Panc1 (cell line): ENCODE data around the gene ZIC2. TPM values are rescaled to one million over a fixed set of nuclear protein-coding genes. Genes with fewer than 3 reads are reported as not detected.
A peak's percentile ranks its signal among the peaks of the same experiment; 100 is the strongest.

ENCODE experiments used
- ATAC-seq: fragments of 200-7000 bp; cut with Tn5 transposase; 2 replicates; pipeline ENCODE4 v1.9.1; 2020; ENCODE audit warnings: mild to moderate bottlenecking, moderate library complexity
- BruUV-seq: library from RNA; stranded (reverse); fragments of 400-500 nt; replicated peaks from 2 replicates; lab custom pipeline; 2021; lab: Mats Ljungman, UMichigan
- CTCF ChIA-PET: fragments of 300-600 bp; sonication (Branson Sonifier 250); formaldehyde crosslinking; loops from one replicate; lab custom pipeline; 2022; ENCODE audit warnings: antibody characterized with exemption; lab: Charles Lee
- POLR2A ChIA-PET: fragments of 300-600 bp; sonication (Branson Sonifier 250); formaldehyde crosslinking; loops from one replicate; lab custom pipeline; 2022; ENCODE audit warnings: antibody characterized with exemption; lab: Charles Lee
- DNase-seq: peaks from one replicate; pipeline ENCODE4 v3.0.0-alpha.2; 2010; ENCODE audit warnings: low read depth, low spot score
- H3K27ac ChIP-seq: 2 replicates; pipeline ENCODE4 v1.5.1; 2011; ENCODE audit warnings: mild to moderate bottlenecking, low read length, inconsistent platforms
- H3K27me3 ChIP-seq: fragments of 200-500 bp; sonication (Bioruptor generic); 2 replicates; pipeline ENCODE4 v1.6.0; 2014; ENCODE audit warnings: low read length, inconsistent platforms; ENCODE audit not compliant: control insufficient read depth, insufficient read depth
- H3K36me3 ChIP-seq: fragments of 200-500 bp; sonication (Bioruptor generic); 2 replicates; pipeline ENCODE4 v1.5.1; 2014; ENCODE audit warnings: inconsistent platforms, mild to moderate bottlenecking, low read length, moderate library complexity; ENCODE audit not compliant: control insufficient read depth, insufficient read depth
- H3K4me1 ChIP-seq: 2 replicates; pipeline ENCODE4 v1.5.1; 2011; ENCODE audit warnings: inconsistent platforms, mild to moderate bottlenecking, low read length, moderate library complexity; ENCODE audit not compliant: control insufficient read depth, insufficient read depth
- H3K4me3 ChIP-seq, 2 experiments: 2 replicates each; pipeline ENCODE4 v1.5.1; 2011 to 2012; ENCODE audit warnings: low read depth in 2 of 2, low read length in 2 of 2, mild to moderate bottlenecking in 2 of 2, inconsistent platforms in 1 of 2, moderate library complexity in 1 of 2
- H3K9me3 ChIP-seq: fragments of 200-500 bp; sonication (Bioruptor generic); 2 replicates; pipeline ENCODE4 v1.5.1; 2014; ENCODE audit warnings: low read depth, mild to moderate bottlenecking, inconsistent platforms, low read length, moderate library complexity; ENCODE audit not compliant: control insufficient read depth, insufficient read depth
- CTCF ChIP-seq: fragments of 450-650 bp; IDR thresholded peaks from 2 replicates; pipeline ENCODE4 v1.5.1; 2017; ENCODE audit warnings: mild to moderate bottlenecking
- POLR2AphosphoS5 ChIP-seq: IDR thresholded peaks from 2 replicates; pipeline ENCODE4 v1.6.1; 2012; ENCODE audit warnings: mild to moderate bottlenecking, low read depth, low read length, moderate library complexity
- SIN3A ChIP-seq: IDR thresholded peaks from 2 replicates; pipeline ENCODE4 v1.6.1; 2012; ENCODE audit warnings: low read depth, mild to moderate bottlenecking, low read length, moderate library complexity, borderline replicate concordance; ENCODE audit not compliant: insufficient read depth
- TCF7L2 ChIP-seq: IDR thresholded peaks from 2 replicates; pipeline ENCODE4 v1.6.1; 2011; ENCODE audit warnings: mild to moderate bottlenecking, low read depth, low read length, inconsistent platforms
- in situ Hi-C: cut with HindIII; loops from 2 replicates; pipeline ENCODE4 v1.10.0; 2016; ENCODE audit warnings: low sequenced_read_pairs, low pct_unique_long_range_greater_than_20kb
- intact Hi-C: fragments of 100-400 bp; cut with micrococcal nuclease; formaldehyde crosslinking; loops from one replicate; pipeline ENCODE4 v1.10.0; 2022; ENCODE audit not compliant: unreplicated experiment
- total RNA-seq: library from RNA; stranded (reverse); gene quantifications from one replicate; pipeline ENCODE4 v1.2.1, GENCODE V29; 2021; ENCODE audit not compliant: unreplicated experiment
- TF ChIP-seq, protein P1 (sequence below), 2 experiments: IDR thresholded peaks; 2 replicates each; pipeline ENCODE4 v1.6.1; 2011 to 2012; ENCODE audit warnings: low read depth in 2 of 2, control low read depth in 1 of 2, low read length in 1 of 2, mild to moderate bottlenecking in 1 of 2, moderate library complexity in 1 of 2; ENCODE audit not compliant: insufficient read depth in 1 of 2

Gene ZIC2
- total RNA-seq, 1 experiment from 2014 or later = 54.5 TPM

DNA sequence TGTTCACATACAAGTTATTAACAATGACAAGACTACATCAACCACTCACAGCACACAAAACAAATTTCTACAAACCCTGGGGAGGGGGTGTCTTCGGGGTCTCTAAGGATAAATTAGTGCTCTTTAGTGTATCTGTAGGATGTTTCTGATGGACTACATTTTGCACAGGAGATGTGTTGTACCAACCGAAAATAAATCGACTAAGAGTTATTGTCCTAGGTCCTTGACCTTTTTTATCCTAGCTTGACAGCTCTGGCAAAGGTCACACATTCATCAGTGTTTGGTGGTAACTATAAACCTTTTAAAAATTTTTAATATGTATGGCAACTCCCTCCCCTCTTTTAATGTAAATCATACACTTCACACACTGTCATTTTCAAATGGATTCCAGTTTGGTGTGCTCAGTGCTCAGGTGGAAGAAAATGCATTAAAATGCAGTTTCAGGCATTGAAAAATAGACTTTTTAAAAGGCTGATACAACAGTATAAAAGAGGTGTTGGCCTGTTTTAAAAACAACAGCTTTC lies 17.7 kb upstream of the ZIC2 start:
- POLR2A ChIA-PET = interaction anchor here (0.7 kb wide), 1 partner anchor 40 kb away, joined by 4 read pairs; no protein-coding TSS in a partner anchor
- H3K36me3 ChIP-seq = no peaks in the 10 kb centered on the region
- TF ChIP-seq CTCF = no peak
- TF ChIP-seq TCF7L2 = no peak
- no peak for TF ChIP-seq SIN3A
- TF ChIP-seq, protein P1, sequence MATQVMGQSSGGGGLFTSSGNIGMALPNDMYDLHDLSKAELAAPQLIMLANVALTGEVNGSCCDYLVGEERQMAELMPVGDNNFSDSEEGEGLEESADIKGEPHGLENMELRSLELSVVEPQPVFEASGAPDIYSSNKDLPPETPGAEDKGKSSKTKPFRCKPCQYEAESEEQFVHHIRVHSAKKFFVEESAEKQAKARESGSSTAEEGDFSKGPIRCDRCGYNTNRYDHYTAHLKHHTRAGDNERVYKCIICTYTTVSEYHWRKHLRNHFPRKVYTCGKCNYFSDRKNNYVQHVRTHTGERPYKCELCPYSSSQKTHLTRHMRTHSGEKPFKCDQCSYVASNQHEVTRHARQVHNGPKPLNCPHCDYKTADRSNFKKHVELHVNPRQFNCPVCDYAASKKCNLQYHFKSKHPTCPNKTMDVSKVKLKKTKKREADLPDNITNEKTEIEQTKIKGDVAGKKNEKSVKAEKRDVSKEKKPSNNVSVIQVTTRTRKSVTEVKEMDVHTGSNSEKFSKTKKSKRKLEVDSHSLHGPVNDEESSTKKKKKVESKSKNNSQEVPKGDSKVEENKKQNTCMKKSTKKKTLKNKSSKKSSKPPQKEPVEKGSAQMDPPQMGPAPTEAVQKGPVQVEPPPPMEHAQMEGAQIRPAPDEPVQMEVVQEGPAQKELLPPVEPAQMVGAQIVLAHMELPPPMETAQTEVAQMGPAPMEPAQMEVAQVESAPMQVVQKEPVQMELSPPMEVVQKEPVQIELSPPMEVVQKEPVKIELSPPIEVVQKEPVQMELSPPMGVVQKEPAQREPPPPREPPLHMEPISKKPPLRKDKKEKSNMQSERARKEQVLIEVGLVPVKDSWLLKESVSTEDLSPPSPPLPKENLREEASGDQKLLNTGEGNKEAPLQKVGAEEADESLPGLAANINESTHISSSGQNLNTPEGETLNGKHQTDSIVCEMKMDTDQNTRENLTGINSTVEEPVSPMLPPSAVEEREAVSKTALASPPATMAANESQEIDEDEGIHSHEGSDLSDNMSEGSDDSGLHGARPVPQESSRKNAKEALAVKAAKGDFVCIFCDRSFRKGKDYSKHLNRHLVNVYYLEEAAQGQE (IDR thresholded peaks at IDR 0.05; ENCODE audit: insufficient read depth in 1 of 2, low read depth in 2 of 2, low read length in 1 of 2) = no peak
- no peak for TF ChIP-seq POLR2AphosphoS5
- no peak overlapping the region for H3K27ac ChIP-seq
- no peak overlapping the region for H3K4me3 ChIP-seq
- CTCF ChIA-PET = interaction anchor here (0.6 kb wide), 2 partner anchors 357 to 420 kb away, joined by 3 to 5 read pairs; partner anchors contain the start of gene CLYBL
- in situ Hi-C loops = no loop called here
- BruUV-seq = TSS peak; percentile 60
- H3K9me3 ChIP-seq = no peaks in the 10 kb centered on the region
- intact Hi-C loops = no loop called here
- peaks cover 36% of the 10 kb centered on the region for H3K4me1 ChIP-seq
- no peaks in the 10 kb centered on the region for H3K27me3 ChIP-seq
- ATAC-seq (no peak), DNase-seq (no peak)

DNA sequence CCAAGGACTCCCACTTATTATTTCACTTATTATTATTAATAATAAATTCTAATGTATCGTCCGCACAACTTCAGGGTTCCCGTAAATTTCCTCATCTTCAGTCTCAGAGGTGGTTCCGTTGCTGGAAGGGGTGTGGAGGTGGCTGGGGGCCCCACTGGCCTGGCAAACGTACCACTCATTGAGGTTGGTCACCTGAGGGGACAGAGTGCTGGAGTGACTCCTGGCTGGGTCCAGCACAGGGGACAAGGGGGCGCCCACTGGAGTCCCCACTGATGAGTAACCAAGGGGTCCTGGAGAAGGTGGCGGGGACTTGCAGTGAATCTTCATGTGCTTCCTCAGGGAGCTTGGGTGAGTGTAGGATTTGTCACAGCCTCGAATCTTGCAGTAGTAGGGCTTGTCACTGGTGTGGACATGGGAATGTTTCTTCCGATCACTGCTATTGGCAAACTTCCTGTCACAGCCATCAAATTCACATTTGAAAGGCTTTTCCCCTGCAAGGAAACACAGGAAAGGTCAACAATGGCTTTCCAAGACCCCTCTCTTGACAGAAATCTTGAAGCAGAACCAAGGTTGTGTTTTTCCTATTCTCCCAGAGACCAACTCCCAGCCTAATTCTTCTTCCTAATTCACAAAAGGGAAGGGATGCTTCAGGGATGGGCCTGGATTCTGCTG lies 16.1 kb upstream of the ZIC2 start:
- Histone ChIP-seq H3K9me3 (no peaks in the 10 kb centered on the region), H3K4me3 (no peak overlapping the region), H3K36me3 (no peaks in the 10 kb centered on the region; the same call in 1 of the 2 replicates), H3K27me3 (no peaks in the 10 kb centered on the region), H3K27ac (peak overlapping the region; percentile 95; the same call in 1 of the 2 replicates), H3K4me1 (peaks cover 36% of the 10 kb centered on the region)
- intact Hi-C loops = loop anchor here (5.0 kb wide), 2 partner anchors 48 to 308 kb away; no protein-coding TSS in a partner anchor
- no peak for DNase-seq
- POLR2A ChIA-PET = no interaction called here
- in situ Hi-C loops = no loop called here
- no peak for TF ChIP-seq TCF7L2
- no peak for TF ChIP-seq SIN3A
- TF ChIP-seq, protein P1 (IDR thresholded peaks at IDR 0.05; ENCODE audit: insufficient read depth in 1 of 2, low read depth in 2 of 2, low read length in 1 of 2) = no peak
- TF ChIP-seq POLR2AphosphoS5 = no peak
- no peak for ATAC-seq
- CTCF ChIA-PET = no interaction called here
- BruUV-seq = no TSS peak
